ENCODE measurements around the gene METTL9.
"Not testable (repeated sequence)": the region's sequence is repeated elsewhere in the genome, so short reads cannot be mapped to it uniquely, and the experiment has no call there.

DNA sequence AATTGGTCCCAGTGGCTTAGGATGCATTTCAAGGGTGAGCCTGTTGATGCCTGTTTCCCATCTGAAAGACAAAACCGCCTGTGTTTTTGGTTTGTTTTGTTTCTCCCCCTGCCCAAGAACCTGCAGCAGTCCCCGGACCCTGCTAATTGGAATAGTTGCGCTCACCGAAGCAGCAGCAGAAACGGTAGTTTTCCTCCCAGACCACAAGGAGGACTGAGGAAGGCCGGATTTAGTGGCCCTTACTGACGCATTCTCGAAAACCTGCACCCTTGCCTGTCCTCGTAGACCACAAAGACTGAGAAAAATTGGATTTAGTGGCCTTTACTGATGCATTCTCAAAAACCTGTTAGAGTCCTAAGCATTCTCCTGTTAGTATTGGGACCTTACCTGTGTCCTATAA, 36.3 kb downstream of the METTL9 start:
- TF ChIP-seq, protein P1, sequence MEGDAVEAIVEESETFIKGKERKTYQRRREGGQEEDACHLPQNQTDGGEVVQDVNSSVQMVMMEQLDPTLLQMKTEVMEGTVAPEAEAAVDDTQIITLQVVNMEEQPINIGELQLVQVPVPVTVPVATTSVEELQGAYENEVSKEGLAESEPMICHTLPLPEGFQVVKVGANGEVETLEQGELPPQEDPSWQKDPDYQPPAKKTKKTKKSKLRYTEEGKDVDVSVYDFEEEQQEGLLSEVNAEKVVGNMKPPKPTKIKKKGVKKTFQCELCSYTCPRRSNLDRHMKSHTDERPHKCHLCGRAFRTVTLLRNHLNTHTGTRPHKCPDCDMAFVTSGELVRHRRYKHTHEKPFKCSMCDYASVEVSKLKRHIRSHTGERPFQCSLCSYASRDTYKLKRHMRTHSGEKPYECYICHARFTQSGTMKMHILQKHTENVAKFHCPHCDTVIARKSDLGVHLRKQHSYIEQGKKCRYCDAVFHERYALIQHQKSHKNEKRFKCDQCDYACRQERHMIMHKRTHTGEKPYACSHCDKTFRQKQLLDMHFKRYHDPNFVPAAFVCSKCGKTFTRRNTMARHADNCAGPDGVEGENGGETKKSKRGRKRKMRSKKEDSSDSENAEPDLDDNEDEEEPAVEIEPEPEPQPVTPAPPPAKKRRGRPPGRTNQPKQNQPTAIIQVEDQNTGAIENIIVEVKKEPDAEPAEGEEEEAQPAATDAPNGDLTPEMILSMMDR (IDR thresholded peaks at IDR 0.05): not testable (repeated sequence)
- TF ChIP-seq POLR2A (IDR thresholded peaks at IDR 0.05): not testable (repeated sequence)

All from Peyer's patch (tissue), 4 donors.